Ectodermal cell (in vitro differentiated cells): ENCODE data around the gene CD300LF.

Experiments used
- H3K27ac ChIP-seq: 2 replicates; pipeline ENCODE4 v1.7.0; 2013; ENCODE audit warnings: mild to moderate bottlenecking, low read depth, low read length; ENCODE audit not compliant: insufficient read depth, poor library complexity, severe bottlenecking
- H3K27me3 ChIP-seq: 2 replicates; pipeline ENCODE4 v1.7.0; 2013; ENCODE audit warnings: mild to moderate bottlenecking, low read length; ENCODE audit not compliant: insufficient read depth, control insufficient read depth, poor library complexity, severe bottlenecking
- H3K36me3 ChIP-seq: one replicate; pipeline ENCODE4 v1.7.0; 2013; ENCODE audit warnings: low read length; ENCODE audit not compliant: control insufficient read depth, insufficient read depth
- H3K4me1 ChIP-seq: one replicate; pipeline ENCODE4 v1.7.0; 2013; ENCODE audit warnings: low read length; ENCODE audit not compliant: control insufficient read depth, insufficient read depth
- H3K4me3 ChIP-seq: 2 replicates; pipeline ENCODE4 v1.7.0; 2013; ENCODE audit warnings: low read depth, low read length, control low read depth; ENCODE audit not compliant: insufficient read depth
- H3K9me3 ChIP-seq: 2 replicates; pipeline ENCODE4 v1.7.0; 2013; ENCODE audit warnings: mild to moderate bottlenecking, low read length, moderate library complexity; ENCODE audit not compliant: control insufficient read depth
- WGBS, 2 experiments: methylation state at CpG; one replicate each; pipeline ENCODE4 v1.1.7; 2013; ENCODE audit warnings: missing lambda C conversion rate in 2 of 2; 5-methylcytosine and 5-hydroxymethylcytosine counted together

Gene CD300LF

DNA sequence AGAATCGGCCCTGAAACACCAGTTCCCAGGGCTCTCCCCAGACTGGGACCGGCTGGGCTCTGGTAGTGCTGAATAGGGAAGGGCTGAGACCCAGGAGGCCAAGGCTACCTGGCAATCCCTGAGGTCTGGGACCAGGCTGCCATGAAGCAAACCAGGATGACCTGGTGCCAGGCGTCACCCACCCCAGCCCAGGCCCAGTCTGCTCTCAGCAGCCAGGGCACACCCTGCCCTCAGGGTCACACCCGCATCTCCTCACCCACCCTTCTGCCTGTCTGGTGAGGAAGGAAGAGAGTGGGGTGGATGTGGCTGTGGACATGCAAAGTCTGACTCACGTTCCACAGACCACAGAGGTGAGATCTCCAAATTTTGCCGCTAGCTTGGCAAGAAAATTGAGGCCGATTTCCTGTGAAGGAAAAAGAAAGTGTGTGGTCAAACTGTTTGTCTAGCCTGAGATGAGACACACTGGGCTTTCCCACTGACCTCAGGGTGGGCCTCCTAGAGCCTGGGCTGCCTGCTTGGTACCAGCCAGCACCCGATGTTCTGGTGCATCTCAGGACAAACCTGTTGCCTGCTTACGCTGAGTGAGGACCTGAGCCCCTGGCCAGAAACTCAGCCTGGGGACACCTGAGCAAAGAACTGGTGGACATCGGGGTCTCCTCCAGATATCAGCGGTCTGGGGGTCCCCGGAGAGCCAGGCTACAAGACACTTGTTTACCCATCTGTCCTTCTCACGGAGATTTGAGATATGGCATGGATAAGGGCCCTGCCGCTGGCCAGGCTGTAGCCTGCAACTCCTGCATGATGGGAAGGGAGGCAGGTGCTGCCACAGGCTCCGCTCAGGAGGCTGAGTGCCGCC is 18.0 kb upstream of the CD300LF start:
- 91 to 92% methylated on average over 16 of the region's 16 CpGs for WGBS, 2 experiments
- H3K4me3 ChIP-seq: no peak overlapping the region
- peaks cover 23% of the 10 kb centered on the region for H3K27me3 ChIP-seq
- no peaks in the 10 kb centered on the region for H3K36me3 ChIP-seq
- H3K9me3 ChIP-seq: no peaks in the 10 kb centered on the region
- no peak overlapping the region for H3K27ac ChIP-seq
- no peaks in the 10 kb centered on the region for H3K4me1 ChIP-seq

DNA sequence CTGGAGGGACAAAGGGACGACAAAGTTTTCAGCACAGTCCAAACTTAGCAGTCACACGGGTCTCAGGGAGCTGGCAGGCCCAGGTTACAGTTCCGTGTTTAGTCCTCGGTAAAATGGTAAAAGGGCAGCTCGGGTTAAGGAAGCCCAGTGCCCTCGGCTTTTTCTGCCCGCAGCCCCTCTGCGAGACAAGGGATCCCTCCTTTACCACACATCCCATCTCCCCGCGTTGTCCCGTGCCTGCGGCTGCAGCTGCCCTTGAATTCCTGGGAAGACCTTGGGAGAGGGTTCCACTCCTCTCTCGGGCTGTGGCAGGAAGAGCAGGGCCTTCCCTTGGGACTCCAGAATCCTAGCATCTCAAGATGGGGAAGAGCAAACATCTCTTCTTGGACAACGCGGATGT is 17.1 kb upstream of the CD300LF start:
- no peak overlapping the region for H3K27ac ChIP-seq
- peaks cover 14% of the 10 kb centered on the region for H3K27me3 ChIP-seq
- no peak overlapping the region for H3K4me3 ChIP-seq
- H3K4me1 ChIP-seq: no peaks in the 10 kb centered on the region
- H3K9me3 ChIP-seq: no peaks in the 10 kb centered on the region
- WGBS, 2 experiments: 92 to 94% methylated on average over 15 of the region's 15 CpGs
- H3K36me3 ChIP-seq: no peaks in the 10 kb centered on the region

DNA sequence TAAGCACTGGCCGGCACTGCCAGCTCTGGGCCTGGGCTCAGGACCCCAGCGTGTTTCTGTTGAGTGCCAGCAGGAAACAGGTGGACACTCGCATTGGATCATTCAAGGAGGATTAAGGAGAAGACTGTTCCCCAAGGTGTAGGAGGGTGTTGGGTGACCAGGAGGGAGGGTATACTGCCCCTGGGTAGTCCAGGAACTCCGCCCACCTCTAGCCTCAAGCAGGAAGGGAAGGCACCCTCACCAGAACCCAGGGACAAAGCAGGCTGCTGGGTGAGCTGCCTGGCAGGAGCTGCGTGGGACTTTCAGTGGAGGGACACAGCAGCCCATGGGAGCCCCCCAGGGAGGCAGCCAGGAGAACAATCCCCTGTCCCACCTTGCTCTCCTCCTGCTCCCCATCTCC is 16.6 kb upstream of the CD300LF start:
- WGBS, 2 experiments: 92% methylated on average over 5 of the region's 5 CpGs
- no peak overlapping the region for H3K27ac ChIP-seq
- H3K27me3 ChIP-seq: peaks cover 10% of the 10 kb centered on the region
- no peaks in the 10 kb centered on the region for H3K9me3 ChIP-seq
- H3K36me3 ChIP-seq: no peaks in the 10 kb centered on the region
- no peak overlapping the region for H3K4me3 ChIP-seq
- no peaks in the 10 kb centered on the region for H3K4me1 ChIP-seq

DNA sequence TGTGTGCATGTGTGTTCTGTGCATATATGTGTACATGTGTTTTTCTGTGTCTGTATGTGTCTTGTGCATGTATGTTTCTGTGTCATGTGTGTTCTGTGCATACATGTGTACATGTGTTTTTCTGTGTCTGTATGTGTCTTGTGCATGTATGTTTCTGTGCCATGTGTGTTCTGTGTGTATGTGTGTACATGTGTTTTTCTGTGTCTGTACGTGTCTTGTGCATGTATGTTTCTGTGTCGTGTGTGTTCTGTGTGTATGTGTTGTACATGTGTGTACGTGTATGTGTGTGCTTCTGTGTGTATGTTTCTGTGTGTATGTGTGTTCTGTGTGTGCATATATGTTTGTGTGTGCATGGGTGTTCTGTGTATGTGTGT is 16.0 kb upstream of the CD300LF start:
- Histone ChIP-seq H3K36me3 (no peaks in the 10 kb centered on the region), H3K27me3 (peaks cover 3% of the 10 kb centered on the region), H3K27ac (no peak overlapping the region), H3K9me3 (no peaks in the 10 kb centered on the region), H3K4me3 (no peak overlapping the region), H3K4me1 (no peaks in the 10 kb centered on the region)
- WGBS, 2 experiments: 85 to 91% methylated on average over 3 of the region's 3 CpGs

DNA sequence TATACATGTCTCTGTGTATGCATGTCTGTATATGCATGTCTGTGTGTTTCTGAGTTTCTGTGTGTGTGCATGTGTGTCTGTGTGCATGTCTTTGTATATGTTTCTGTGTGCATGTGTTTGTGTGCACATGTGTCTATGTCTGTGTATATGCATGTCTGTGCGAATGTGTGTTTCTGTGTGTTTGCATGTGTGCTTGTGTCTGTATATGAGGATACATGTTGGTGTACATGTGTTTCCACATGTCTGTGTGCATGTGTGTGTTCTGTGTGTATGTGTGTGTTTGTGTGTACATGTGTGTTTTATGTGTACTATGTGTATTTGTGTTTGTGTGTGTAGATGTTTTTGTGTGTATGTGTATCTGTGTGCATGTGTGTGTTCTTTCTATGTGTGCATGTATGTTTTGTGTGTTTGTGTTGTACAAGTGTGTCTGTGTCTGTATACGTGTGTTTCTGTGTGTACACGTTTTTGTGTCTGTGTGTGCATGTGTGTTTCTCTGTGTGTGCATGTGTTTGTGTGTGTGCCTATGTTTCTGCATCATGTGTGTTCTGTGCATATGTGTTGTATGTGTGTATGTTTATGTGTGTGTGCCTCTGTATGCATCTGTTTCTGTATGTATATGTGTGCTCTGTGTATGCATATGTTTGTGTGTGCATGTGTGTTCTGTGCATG is 15.4 kb upstream of the CD300LF start:
- H3K36me3 ChIP-seq: no peaks in the 10 kb centered on the region
- H3K4me1 ChIP-seq: no peaks in the 10 kb centered on the region
- H3K9me3 ChIP-seq: no peaks in the 10 kb centered on the region
- H3K27me3 ChIP-seq: no peaks in the 10 kb centered on the region
- WGBS, 2 experiments: 92 to 93% methylated on average over 3 of the region's 3 CpGs
- H3K27ac ChIP-seq: no peak overlapping the region
- H3K4me3 ChIP-seq: no peak overlapping the region

DNA sequence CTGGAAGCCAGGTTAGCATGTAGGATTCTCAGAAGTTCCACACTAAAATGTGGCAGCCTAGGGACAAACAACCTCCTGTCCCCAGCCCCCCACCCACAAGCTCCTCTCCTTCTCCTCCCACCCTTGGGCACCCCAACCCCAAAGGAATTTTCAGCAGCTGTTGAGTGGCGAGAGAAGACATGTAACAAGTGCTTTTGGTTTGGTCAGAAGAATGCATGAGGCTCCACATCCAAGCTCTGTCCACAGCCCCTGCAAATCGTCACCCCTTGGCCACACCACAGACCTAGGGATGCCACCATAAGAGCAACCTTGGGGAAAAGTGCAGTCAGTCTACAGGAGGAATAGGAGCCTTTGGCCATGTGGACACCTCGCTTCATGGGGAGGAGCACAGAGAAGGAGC is 12.4 kb upstream of the CD300LF start:
- H3K36me3 ChIP-seq: no peaks in the 10 kb centered on the region
- WGBS, 2 experiments: 91 to 92% methylated on average over 3 of the region's 3 CpGs
- no peaks in the 10 kb centered on the region for H3K9me3 ChIP-seq
- H3K4me1 ChIP-seq: no peaks in the 10 kb centered on the region
- H3K4me3 ChIP-seq: no peak overlapping the region
- H3K27me3 ChIP-seq: no peaks in the 10 kb centered on the region
- no peak overlapping the region for H3K27ac ChIP-seq

DNA sequence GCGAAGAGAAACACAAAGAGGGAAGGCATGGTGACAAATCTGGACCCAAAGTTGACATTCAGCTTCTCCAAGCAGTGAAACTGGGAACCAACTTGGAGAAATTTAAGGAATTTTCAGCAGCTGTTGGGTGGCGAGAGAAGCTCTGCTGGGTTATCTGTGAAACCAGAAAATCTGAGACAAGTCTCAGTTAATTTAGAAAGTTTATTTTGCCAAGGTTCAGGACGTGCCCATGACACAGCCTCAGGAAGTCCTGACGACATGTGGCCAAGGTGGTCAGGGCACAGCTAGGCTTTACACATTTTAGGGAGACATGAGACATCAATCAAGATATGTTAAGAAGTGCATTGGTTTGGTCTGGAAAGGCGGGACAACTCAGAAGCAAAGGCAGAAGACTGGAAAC is 11.2 kb upstream of the CD300LF start:
- Histone ChIP-seq H3K9me3 (no peaks in the 10 kb centered on the region), H3K27me3 (peaks cover under 1% of the 10 kb centered on the region), H3K36me3 (no peaks in the 10 kb centered on the region), H3K27ac (no peak overlapping the region), H3K4me1 (no peaks in the 10 kb centered on the region), H3K4me3 (no peak overlapping the region)
- 89 to 91% methylated on average over 5 of the region's 5 CpGs for WGBS, 2 experiments

DNA sequence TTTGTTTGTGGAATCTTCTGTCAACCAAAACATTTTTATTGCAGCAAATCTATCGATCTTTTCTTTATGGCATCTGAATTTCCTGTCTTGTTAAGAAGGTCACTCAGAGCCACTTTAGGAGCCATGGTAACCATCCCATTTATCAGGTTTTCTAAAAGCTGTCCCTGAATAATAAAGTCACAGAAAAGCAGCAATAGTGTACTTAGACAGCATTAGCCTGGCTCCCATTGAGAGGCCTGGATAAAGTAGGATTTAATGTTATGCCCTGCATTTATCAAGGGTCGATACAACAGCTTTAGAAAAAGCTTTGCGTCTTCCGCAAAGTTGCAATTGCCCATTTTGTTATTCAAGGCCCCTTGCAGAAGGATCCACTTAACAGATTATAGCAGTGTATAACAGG is 10.1 kb upstream of the CD300LF start:
- WGBS, 2 experiments: 96 to 97% methylated on average over 4 of the region's 4 CpGs
- Histone ChIP-seq H3K9me3 (no peaks in the 10 kb centered on the region), H3K4me3 (no peak overlapping the region), H3K36me3 (no peaks in the 10 kb centered on the region), H3K4me1 (no peaks in the 10 kb centered on the region), H3K27ac (no peak overlapping the region), H3K27me3 (peaks cover 3% of the 10 kb centered on the region)

DNA sequence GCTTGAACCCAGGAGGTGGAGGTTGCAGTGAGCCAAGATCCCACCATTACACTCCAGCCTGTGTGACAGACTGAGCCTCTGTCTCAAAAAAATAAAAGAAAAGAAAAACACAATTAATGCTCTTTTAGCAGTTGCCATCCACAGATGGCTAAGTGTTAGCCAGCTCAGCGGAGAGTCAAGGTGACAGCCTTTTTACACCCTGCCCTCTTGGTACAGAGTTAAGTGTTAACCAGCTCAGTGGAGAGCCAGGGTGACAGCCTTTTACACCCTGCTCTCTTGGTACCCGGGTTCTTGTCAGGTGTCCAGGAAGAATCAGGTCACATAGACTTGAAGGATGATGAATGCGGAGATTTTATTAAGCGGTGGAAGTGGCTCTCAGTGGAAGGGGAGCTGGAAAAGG is 7.8 kb upstream of the CD300LF start:
- WGBS, 2 experiments: 89 to 95% methylated on average over 4 of the region's 4 CpGs
- Histone ChIP-seq H3K4me1 (no peaks in the 10 kb centered on the region), H3K36me3 (no peaks in the 10 kb centered on the region), H3K9me3 (no peaks in the 10 kb centered on the region), H3K27me3 (peaks cover 3% of the 10 kb centered on the region), H3K4me3 (no peak overlapping the region), H3K27ac (no peak overlapping the region)

DNA sequence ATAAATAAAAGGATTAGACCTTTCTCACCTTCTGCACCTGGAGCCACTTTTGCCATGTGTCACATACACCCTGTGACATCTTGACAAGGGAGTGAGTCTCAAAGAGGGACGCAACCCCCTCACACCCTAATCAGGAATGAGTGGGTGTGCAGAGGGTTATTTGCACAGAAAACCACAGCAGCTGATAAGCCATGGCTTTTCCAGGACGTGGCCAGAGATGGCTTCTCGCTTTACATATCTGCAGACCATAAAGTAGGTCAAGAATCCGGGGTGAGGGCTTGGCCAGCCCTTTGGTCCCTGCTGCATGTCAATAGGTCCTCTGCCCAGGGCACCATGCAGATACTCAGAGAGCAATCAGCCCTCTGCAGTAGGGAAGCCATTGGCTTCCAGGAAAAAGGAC is 2.4 kb upstream of the CD300LF start:
- WGBS, 2 experiments: 68 to 75% methylated on average over 3 to 4 of the region's 4 CpGs
- no peak overlapping the region for H3K27ac ChIP-seq
- no peaks in the 10 kb centered on the region for H3K36me3 ChIP-seq
- no peak overlapping the region for H3K4me3 ChIP-seq
- H3K4me1 ChIP-seq: no peaks in the 10 kb centered on the region
- no peaks in the 10 kb centered on the region for H3K9me3 ChIP-seq
- peaks cover 7% of the 10 kb centered on the region for H3K27me3 ChIP-seq
